Eye (tissue), 1 donor: ENCODE data around the gene SELPLG.
"Not testable (repeated sequence)": the region's sequence is repeated elsewhere in the genome, so short reads cannot be mapped to it uniquely, and the experiment has no call there.

Source experiments
- DNase-seq: peaks from one replicate; pipeline ENCODE4 v3.0.0-alpha.2; 2015

The SELPLG gene

GRCh38 chr12:108633534-108634248 lies at the start of gene SELPLG:
TSS of gene SELPLG (minus strand) at chr12:108633894. CDS start at chr12:108624307, 9,587 bp downstream.
- no peak for DNase-seq

- DNase-seq = no peak
Measured at GRCh38 chr12:108681317-108681716, 47.6 kb upstream of the SELPLG start.

- DNase-seq = no peak
Measured at GRCh38 chr12:108679106-108679681, 45.5 kb upstream of the SELPLG start.

GRCh38 chr12:108678104-108678730 lies 44.5 kb upstream of the SELPLG start:
- DNase-seq = no peak

GRCh38 chr12:108677381-108677780 lies 43.7 kb upstream of the SELPLG start:
- DNase-seq = no peak

GRCh38 chr12:108676707-108677106 lies 43.0 kb upstream of the SELPLG start:
- DNase-seq = no peak

- DNase-seq = no peak
Measured at GRCh38 chr12:108675792-108676191, 42.1 kb upstream of the SELPLG start.

- no peak for DNase-seq
Measured at GRCh38 chr12:108672054-108672453, 38.4 kb upstream of the SELPLG start.

- no peak for DNase-seq
Measured at GRCh38 chr12:108671110-108671509, 37.4 kb upstream of the SELPLG start.

GRCh38 chr12:108670066-108670631 lies 36.5 kb upstream of the SELPLG start:
- no peak for DNase-seq

GRCh38 chr12:108668542-108668941 lies 34.8 kb upstream of the SELPLG start:
- DNase-seq = no peak

GRCh38 chr12:108668063-108668462 lies 34.4 kb upstream of the SELPLG start:
- DNase-seq = no peak

- DNase-seq = no peak
Measured at GRCh38 chr12:108667349-108667748, 33.7 kb upstream of the SELPLG start.

- peak; percentile 69 for DNase-seq
Measured at GRCh38 chr12:108666401-108666881, 32.7 kb upstream of the SELPLG start.

GRCh38 chr12:108665608-108666202 lies 32.0 kb upstream of the SELPLG start:
- DNase-seq = no peak

GRCh38 chr12:108664338-108665258 lies 30.9 kb upstream of the SELPLG start:
- DNase-seq = peak; percentile 97

- no peak for DNase-seq
Measured at GRCh38 chr12:108663324-108664015, 29.8 kb upstream of the SELPLG start.

GRCh38 chr12:108658115-108658514 lies 24.4 kb upstream of the SELPLG start:
- not testable (repeated sequence) for DNase-seq

GRCh38 chr12:108657130-108657745 lies 23.5 kb upstream of the SELPLG start:
- peak; percentile 58 for DNase-seq

- not testable (repeated sequence) for DNase-seq
Measured at GRCh38 chr12:108656247-108656646, 22.6 kb upstream of the SELPLG start.

GRCh38 chr12:108655812-108656175 lies 22.1 kb upstream of the SELPLG start:
- DNase-seq = not testable (repeated sequence)
